ENCODE results near the gene MTHFD2L.

DNA sequence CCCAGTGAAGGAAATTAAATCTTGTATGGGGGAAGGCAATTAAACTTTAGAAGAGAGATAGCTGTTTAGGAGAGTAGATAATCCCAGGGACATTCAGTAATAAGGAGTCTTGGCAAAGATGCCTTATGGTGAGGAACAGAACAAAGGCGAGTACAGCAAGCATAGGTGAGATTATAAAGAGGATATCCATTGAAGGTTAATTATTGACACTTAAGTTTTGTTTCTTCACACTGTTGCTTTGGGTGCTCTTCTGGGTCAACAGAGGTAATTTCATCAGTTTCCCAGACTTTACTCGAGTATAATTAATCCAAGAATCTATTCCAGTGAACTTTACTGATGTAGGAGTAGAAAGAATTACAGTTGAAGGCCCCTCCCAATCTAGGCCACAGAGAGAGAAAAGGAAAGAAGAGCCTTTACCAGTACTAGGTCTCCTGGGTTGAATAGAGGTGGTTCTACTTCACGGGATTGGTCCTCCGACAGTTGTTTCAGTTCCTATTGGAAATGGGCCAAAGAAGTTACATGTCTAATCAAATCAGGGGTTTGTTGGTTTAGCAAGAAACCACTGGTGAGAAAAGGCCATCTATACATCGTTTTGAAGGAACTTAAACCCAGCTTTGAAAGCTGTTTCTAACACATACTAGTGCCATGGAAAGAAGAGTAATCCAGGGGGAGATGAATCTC, 177.6 kb downstream of the MTHFD2L start:
- TF ChIP-seq, protein P1, sequence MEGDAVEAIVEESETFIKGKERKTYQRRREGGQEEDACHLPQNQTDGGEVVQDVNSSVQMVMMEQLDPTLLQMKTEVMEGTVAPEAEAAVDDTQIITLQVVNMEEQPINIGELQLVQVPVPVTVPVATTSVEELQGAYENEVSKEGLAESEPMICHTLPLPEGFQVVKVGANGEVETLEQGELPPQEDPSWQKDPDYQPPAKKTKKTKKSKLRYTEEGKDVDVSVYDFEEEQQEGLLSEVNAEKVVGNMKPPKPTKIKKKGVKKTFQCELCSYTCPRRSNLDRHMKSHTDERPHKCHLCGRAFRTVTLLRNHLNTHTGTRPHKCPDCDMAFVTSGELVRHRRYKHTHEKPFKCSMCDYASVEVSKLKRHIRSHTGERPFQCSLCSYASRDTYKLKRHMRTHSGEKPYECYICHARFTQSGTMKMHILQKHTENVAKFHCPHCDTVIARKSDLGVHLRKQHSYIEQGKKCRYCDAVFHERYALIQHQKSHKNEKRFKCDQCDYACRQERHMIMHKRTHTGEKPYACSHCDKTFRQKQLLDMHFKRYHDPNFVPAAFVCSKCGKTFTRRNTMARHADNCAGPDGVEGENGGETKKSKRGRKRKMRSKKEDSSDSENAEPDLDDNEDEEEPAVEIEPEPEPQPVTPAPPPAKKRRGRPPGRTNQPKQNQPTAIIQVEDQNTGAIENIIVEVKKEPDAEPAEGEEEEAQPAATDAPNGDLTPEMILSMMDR (IDR thresholded peaks at IDR 0.05), result no peak
- no peak for TF ChIP-seq NR1H2 (CRISPR knock-in tag; IDR thresholded peaks at IDR 0.05)
- no peak for TF ChIP-seq FOXJ3 (CRISPR knock-in tag; IDR thresholded peaks at IDR 0.05; ENCODE audit: borderline replicate concordance)
- TF ChIP-seq, protein P2, sequence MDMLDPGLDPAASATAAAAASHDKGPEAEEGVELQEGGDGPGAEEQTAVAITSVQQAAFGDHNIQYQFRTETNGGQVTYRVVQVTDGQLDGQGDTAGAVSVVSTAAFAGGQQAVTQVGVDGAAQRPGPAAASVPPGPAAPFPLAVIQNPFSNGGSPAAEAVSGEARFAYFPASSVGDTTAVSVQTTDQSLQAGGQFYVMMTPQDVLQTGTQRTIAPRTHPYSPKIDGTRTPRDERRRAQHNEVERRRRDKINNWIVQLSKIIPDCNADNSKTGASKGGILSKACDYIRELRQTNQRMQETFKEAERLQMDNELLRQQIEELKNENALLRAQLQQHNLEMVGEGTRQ (CRISPR knock-in tag; IDR thresholded peaks at IDR 0.05), result no peak
- TF ChIP-seq, protein P3, sequence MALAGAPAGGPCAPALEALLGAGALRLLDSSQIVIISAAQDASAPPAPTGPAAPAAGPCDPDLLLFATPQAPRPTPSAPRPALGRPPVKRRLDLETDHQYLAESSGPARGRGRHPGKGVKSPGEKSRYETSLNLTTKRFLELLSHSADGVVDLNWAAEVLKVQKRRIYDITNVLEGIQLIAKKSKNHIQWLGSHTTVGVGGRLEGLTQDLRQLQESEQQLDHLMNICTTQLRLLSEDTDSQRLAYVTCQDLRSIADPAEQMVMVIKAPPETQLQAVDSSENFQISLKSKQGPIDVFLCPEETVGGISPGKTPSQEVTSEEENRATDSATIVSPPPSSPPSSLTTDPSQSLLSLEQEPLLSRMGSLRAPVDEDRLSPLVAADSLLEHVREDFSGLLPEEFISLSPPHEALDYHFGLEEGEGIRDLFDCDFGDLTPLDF (CRISPR knock-in tag; IDR thresholded peaks at IDR 0.05), result no peak
- no peak for TF ChIP-seq ELF4 (CRISPR knock-in tag; IDR thresholded peaks at IDR 0.05; ENCODE audit: low read depth)
- TF ChIP-seq ATF1 (CRISPR knock-in tag; IDR thresholded peaks at IDR 0.05), result no peak
- TF ChIP-seq TP53 (CRISPR knock-in tag; IDR thresholded peaks at IDR 0.05), result no peak
